Osteocyte (in vitro differentiated cells): Measurements from ENCODE around the gene BLVRB. TPM values are rescaled to one million over a fixed set of nuclear protein-coding genes. Genes with fewer than 3 reads are reported as not detected.

Experiments
- DNase-seq: peaks from one replicate; pipeline ENCODE4 v3.0.0; 2021; ENCODE audit warnings: mixed read lengths; ENCODE audit not compliant: unreplicated experiment; ENCODE audit errors: extremely low spot score
- H3K27ac Mint-ChIP-seq: one replicate; pipeline ENCODE4 v1.8.0; 2021; ENCODE audit warnings: mild to moderate bottlenecking, mixed read lengths; ENCODE audit not compliant: unreplicated experiment
- H3K27me3 Mint-ChIP-seq: one replicate; pipeline ENCODE4 v1.8.0; 2021; ENCODE audit warnings: mixed read lengths; ENCODE audit not compliant: unreplicated experiment
- H3K36me3 Mint-ChIP-seq: one replicate; pipeline ENCODE4 v1.8.0; 2021; ENCODE audit warnings: mixed read lengths; ENCODE audit not compliant: unreplicated experiment
- H3K4me1 Mint-ChIP-seq: one replicate; pipeline ENCODE4 v1.8.0; 2021; ENCODE audit warnings: mixed read lengths; ENCODE audit not compliant: unreplicated experiment
- H3K4me3 Mint-ChIP-seq: one replicate; pipeline ENCODE4 v1.8.0; 2021; ENCODE audit warnings: mild to moderate bottlenecking, moderate library complexity, mixed read lengths; ENCODE audit not compliant: unreplicated experiment
- H3K9me3 Mint-ChIP-seq: one replicate; pipeline ENCODE4 v1.8.0; 2021; ENCODE audit warnings: mixed read lengths; ENCODE audit not compliant: unreplicated experiment
- total RNA-seq: library from RNA; stranded (reverse); gene quantifications from 2 replicates; pipeline ENCODE4 v1.2.1, GENCODE V29; 2021
- TF ChIP-seq, protein P1 (sequence below): fragments of 200-600 bp; sonication (generic); IDR thresholded peaks from 2 replicates; pipeline ENCODE4 v1.5.0; 2021; ENCODE audit warnings: antibody characterized with exemption, mild to moderate bottlenecking, moderate library complexity

The BLVRB gene
- total RNA-seq, 1 donor from 2014 or later: 45.6 TPM

GRCh38 chr19:40471111-40471510, 5.6 kb upstream of the BLVRB start:
- H3K27me3 Mint-ChIP-seq: peaks cover 6% of the 10 kb centered on the region
- no peak for DNase-seq
- H3K4me3 Mint-ChIP-seq: no peak overlapping the region
- no peaks in the 10 kb centered on the region for H3K36me3 Mint-ChIP-seq
- no peak overlapping the region for H3K27ac Mint-ChIP-seq
- TF ChIP-seq, protein P1, sequence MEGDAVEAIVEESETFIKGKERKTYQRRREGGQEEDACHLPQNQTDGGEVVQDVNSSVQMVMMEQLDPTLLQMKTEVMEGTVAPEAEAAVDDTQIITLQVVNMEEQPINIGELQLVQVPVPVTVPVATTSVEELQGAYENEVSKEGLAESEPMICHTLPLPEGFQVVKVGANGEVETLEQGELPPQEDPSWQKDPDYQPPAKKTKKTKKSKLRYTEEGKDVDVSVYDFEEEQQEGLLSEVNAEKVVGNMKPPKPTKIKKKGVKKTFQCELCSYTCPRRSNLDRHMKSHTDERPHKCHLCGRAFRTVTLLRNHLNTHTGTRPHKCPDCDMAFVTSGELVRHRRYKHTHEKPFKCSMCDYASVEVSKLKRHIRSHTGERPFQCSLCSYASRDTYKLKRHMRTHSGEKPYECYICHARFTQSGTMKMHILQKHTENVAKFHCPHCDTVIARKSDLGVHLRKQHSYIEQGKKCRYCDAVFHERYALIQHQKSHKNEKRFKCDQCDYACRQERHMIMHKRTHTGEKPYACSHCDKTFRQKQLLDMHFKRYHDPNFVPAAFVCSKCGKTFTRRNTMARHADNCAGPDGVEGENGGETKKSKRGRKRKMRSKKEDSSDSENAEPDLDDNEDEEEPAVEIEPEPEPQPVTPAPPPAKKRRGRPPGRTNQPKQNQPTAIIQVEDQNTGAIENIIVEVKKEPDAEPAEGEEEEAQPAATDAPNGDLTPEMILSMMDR: no peak
- H3K4me1 Mint-ChIP-seq: peaks cover 10% of the 10 kb centered on the region
- H3K9me3 Mint-ChIP-seq: no peaks in the 10 kb centered on the region

DNA sequence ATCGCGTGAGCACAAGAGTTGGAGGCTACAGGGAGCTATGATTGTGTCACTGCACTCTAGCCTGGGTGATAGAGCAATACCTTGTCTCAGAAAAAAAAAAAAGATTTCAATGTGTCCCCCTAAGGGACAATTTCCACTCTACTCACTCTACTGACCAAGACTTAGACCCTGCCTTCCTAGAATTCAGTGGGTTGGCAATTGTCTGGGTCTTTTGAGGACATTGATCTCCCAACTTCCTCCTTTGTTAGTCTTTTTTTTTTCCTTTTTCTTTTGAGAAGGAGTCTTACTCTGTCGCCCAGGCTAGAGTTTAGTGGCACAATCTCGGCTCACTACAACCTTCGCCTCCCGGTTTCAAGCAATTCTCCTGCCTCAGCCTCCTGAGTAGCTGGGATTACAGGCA, 3.5 kb upstream of the BLVRB start:
- peaks cover 27% of the 10 kb centered on the region for H3K4me1 Mint-ChIP-seq
- no peak for DNase-seq
- H3K27ac Mint-ChIP-seq: no peak overlapping the region
- H3K4me3 Mint-ChIP-seq: no peak overlapping the region
- TF ChIP-seq, protein P1: no peak
- H3K36me3 Mint-ChIP-seq: no peaks in the 10 kb centered on the region
- H3K27me3 Mint-ChIP-seq: peaks cover 7% of the 10 kb centered on the region
- no peaks in the 10 kb centered on the region for H3K9me3 Mint-ChIP-seq

DNA sequence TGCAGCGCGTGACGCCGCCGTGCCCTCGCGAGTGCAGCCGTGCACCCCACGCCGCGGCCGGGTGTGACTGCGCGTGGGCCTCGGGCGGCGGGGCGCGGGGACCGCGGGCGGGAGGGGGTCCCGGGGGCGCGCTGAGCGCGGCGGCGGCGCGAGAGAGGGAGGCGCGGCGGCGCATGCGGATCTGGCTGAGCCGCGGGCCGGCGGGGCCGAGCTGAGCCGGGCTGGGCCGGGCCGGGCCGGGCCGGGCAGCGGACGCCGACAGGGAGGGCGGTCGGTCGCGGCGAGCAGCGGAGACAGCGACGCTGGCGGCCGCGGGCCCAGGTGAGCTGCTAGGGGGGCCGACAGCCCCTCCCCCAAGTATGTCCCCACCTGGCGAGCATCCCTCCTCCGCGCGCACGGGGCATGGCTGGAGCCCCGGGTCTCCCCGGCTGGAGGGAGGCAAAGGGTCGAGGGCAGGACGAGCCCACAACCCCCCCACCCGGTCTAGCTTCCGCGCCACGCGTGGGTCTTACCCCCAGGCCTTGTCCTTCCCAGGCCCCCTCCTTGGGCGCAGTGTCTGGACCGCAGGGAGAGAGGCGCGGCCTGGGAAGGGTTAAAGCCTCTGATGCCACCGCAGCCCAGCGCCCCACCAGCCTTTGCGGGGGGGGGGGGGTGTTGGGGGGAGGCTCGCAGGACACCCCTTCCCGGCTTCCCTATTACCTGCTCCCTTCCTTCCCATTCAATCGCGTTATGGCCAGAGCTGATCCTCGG, 1.6 kb upstream of the BLVRB start, which contains the start of gene SPTBN4:
Gene SPTBN4, plus strand, starts transcription at position 17 of the 750 bp plus-strand sequence. CDS start 5,621 bp downstream, outside the sequence.
- Mint-ChIP-seq H3K4me1 (peaks cover 29% of the 10 kb centered on the region), H3K9me3 (no peaks in the 10 kb centered on the region), H3K4me3 (peak within 1 kb of the TSS; percentile 89), H3K36me3 (no peaks in the 10 kb centered on the region), H3K27ac (peak within 1 kb of the TSS; percentile 2), H3K27me3 (peaks cover 7% of the 10 kb centered on the region)
- DNase-seq: no peak
- TF ChIP-seq, protein P1: no peak

- H3K4me3 Mint-ChIP-seq: peak overlapping the region; percentile 89
- no peaks in the 10 kb centered on the region for H3K36me3 Mint-ChIP-seq
- no peaks in the 10 kb centered on the region for H3K9me3 Mint-ChIP-seq
- no peak for DNase-seq
- peak overlapping the region; percentile 2 for H3K27ac Mint-ChIP-seq
- TF ChIP-seq, protein P1: no peak
- peaks cover 30% of the 10 kb centered on the region for H3K4me1 Mint-ChIP-seq
- H3K27me3 Mint-ChIP-seq: peaks cover 7% of the 10 kb centered on the region
Observed at GRCh38 chr19:40466219-40466984, 857 bp upstream of the BLVRB start.

DNA sequence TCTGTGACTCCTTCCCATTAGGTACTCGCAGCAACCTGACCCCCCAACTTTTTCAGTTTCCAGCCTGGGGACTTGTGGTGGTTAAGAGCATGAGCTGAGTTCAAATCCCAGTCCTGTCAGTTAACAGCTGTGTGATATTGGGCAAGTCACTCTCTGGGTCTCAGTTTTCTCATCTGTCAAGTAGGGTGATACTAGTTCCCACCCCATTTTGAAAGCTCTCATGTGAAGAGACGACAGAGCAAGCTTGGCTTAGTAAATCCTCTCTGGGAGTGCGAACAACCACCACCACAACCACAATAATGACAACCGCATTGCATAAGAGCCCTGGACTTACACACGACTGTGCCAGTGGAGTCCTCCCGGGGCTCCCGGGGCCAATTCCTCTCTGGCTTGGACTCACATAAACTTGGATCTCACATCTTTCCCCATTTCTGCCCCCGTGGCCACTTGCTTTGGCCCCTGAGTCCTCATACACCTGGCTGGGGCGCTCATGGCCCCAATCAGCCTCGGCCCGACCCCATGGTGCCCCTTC, 454 bp downstream of the BLVRB start:
- Mint-ChIP-seq H3K27ac (peak overlapping the region; percentile 94), H3K4me1 (peaks cover 30% of the 10 kb centered on the region), H3K27me3 (peaks cover 7% of the 10 kb centered on the region), H3K9me3 (no peaks in the 10 kb centered on the region), H3K36me3 (no peaks in the 10 kb centered on the region), H3K4me3 (peak overlapping the region; percentile 89)
- TF ChIP-seq, protein P1: no peak
- no peak for DNase-seq
